Umbilical cord (tissue), 2 donors: ENCODE data around the gene TCL1A. TPM values are rescaled to one million over a fixed set of nuclear protein-coding genes. Genes with fewer than 3 reads are reported as not detected.

Experiments used
- DNase-seq: peaks from one replicate; pipeline ENCODE4 v3.0.0-alpha.2; 2015; ENCODE audit warnings: low spot score
- total RNA-seq: library from RNA; depleted of rRNA; stranded (reverse); fragments of >200 nt; gene quantifications from one replicate; pipeline ENCODE4 v1.2.3, GENCODE V29; 2014; ENCODE audit warnings: low replicate concordance; ENCODE audit not compliant: insufficient read depth

TCL1A gene
- total RNA-seq, 1 donor from 2014 or later: 9.4 TPM

DNA sequence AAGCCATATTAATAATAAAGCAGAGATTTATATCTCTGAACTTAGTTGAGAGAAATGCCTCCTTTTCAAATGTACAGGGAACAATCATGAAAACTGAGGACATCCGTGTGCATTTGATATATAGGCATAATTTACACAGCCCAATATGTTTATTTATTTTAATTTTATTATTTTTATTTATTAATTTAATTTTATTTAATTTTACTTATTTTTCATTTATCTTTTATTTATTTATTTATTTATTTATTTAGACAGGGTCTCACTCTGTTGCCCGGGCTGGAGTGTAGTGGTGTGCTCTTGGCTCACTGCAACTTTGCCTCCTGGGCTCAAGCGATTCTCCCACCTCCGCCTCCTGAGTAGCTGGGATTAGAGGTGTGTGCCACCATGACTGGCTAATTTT lies 8.4 kb downstream of the TCL1A start:
- DNase-seq: no peak

DNA sequence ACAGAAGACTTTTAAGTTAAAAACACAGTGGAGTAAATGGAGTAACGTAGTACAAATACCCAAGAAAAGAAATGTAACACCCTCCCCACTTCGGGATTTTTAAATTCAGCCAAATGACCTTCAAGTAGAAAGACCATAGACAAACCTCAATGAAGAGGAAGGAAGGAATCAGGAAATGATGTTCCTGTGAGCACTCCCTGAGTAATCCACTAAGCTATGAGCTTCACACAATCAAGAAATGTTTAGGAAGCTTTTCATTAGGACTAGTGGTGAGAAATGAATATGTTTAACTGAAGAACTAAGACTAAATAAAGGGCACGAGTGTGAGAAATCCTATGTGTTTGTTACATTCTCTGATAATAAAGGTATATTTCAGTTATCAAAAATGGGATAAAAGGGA lies 10.1 kb downstream of the TCL1A start:
- DNase-seq: no peak

GRCh38 chr14:95703341-95703740 lies 10.6 kb downstream of the TCL1A start:
- DNase-seq: no peak

- peak; percentile 10 for DNase-seq
Observed at GRCh38 chr14:95701846-95702221, 12.1 kb downstream of the TCL1A start.

- DNase-seq: no peak
Observed at GRCh38 chr14:95700221-95700976, 13.5 kb downstream of the TCL1A start.

GRCh38 chr14:95699412-95699811 lies 14.5 kb downstream of the TCL1A start:
- DNase-seq: no peak

- no peak for DNase-seq
Observed at GRCh38 chr14:95698287-95698686, 15.6 kb downstream of the TCL1A start.

GRCh38 chr14:95697764-95698163 lies 16.2 kb downstream of the TCL1A start:
- no peak for DNase-seq

- DNase-seq: no peak
Observed at GRCh38 chr14:95696741-95697140, 17.2 kb downstream of the TCL1A start.

GRCh38 chr14:95695913-95696312 lies 18.0 kb downstream of the TCL1A start:
- no peak for DNase-seq

DNA sequence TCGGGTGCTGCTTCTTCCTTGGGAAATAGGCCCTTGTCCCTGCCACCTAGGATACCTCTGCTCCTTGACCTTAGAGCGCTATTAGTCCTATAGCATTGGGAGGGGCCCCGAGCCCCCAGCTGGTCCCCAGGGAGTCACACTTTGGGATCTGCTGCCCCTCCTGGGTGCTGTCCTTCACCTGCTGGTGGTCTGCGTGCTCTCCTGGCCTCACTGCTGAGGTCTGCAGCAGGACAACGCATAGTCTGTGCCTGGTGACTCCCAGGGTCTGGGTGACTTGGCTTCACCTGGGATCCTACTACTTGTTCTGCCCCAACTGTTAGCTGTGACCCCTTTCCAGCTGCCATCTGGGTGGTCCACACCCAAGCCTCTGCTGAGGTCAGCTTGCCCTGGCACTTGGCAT lies 18.9 kb downstream of the TCL1A start:
- no peak for DNase-seq

DNA sequence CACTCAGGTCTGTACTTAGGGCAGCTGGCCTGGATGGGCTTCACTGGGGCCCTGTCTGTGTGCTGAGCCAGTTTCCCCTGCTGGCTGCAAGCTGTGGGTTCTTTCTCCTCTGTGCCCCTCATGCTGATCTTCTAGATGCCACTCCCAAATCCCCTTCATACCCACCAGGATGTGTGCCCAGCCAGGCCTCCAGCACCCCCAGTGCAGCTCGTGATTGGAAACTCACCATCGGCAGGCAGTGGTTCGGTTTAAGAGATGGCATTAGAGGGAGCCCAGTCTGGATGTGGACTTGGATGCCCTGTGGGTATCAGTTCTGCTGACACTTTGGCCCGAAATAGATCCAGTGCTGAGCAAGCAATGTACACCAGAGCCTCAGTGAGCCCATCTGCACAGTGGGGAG lies 21.8 kb downstream of the TCL1A start:
- no peak for DNase-seq

GRCh38 chr14:95691591-95691990 lies 22.3 kb downstream of the TCL1A start:
- no peak for DNase-seq

DNA sequence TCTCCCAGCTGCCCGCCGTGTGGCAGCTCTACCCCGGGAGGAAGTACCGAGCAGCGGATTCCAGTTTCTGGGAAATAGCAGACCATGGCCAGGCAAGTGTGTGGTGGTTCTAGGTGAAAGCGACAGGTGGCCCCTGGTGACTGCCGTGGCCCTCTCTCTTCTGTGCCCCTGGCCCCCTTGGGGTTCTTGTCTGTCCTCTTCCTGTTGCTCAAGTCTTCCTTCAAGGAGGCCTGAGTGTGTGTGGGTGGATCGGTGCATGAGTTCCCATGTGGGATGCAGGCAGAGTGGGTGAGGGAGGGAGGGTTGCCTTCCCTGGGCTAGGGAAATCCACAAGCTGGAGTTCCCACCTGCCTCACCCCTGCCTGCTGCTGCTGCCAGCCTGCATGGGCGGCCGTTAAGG lies 23.1 kb downstream of the TCL1A start:
- no peak for DNase-seq

GRCh38 chr14:95689441-95689840 lies 24.5 kb downstream of the TCL1A start:
- DNase-seq: no peak

GRCh38 chr14:95686935-95687334 lies 27.0 kb downstream of the TCL1A start:
- DNase-seq: no peak

DNA sequence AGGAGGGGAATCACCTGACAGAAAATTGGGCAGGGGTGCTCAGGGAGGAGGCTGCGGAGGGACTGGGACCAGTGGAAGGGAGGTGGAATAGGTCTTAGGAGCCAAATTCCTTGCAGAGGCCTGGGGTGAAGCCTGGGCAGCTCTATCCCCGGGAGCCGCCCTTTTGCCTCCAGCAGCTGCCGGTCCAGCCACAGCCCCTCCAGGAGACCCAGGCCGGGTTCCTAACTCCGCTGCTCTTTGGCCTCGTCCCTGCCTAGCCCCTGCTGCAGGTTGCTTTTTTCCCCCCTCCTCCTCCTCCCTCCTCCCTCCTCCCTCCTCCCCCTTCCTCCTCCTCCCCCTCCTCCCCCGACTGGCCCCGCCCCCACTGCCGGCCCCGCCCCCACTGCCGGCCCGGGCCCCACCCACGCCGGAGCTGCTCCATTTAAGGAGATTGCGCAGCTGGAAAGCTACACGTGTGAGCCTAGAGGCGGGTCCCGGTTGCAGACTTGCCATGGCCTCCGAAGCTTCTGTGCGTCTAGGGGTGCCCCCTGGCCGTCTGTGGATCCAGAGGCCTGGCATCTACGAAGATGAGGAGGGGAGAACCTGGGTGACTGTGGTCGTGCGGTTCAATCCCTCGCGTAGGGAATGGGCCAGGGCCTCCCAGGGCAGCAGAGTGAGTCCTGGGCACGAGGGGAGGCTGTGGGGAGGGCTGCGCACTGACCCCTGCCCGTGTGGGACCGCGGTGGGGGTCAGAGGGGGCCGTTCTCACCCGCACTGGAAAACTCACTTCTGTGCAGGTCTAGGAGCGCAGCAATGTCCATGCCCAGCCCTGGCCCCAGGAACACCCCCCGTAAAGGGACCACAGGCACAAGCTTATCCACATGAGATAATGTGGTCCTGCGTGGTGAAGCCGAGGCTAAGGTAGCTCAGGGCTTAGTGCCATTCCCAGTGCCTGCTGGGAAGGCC lies 27.7 kb downstream of the TCL1A start, which contains the start of gene TCL1B:
Gene TCL1B, plus strand, starts transcription at position 449 of the 945 bp plus-strand sequence. Its CDS starts 42 bp downstream, at position 491.
- DNase-seq: no peak

DNA sequence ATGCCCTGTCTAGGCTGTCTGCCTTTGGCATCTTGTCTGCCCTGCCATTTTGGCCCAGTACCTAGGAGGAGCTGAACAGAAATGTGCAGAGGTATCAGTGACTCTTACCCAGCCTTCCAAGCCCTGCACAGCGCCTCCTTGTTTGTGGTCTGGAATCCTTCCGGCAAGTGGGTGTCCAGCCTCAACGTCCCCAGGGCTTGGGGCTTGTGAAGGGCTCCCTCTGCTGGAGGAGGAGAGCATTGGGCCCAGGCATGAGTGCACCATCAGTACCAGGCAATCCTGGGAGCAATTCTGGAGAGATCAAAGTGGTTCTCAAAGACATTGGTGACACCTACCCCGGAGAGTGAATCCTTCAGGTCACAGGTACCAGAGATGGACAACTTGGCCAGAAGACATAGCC lies 30.1 kb downstream of the TCL1A start:
- no peak for DNase-seq

GRCh38 chr14:95681153-95681552 lies 32.8 kb downstream of the TCL1A start:
- DNase-seq: no peak

DNA sequence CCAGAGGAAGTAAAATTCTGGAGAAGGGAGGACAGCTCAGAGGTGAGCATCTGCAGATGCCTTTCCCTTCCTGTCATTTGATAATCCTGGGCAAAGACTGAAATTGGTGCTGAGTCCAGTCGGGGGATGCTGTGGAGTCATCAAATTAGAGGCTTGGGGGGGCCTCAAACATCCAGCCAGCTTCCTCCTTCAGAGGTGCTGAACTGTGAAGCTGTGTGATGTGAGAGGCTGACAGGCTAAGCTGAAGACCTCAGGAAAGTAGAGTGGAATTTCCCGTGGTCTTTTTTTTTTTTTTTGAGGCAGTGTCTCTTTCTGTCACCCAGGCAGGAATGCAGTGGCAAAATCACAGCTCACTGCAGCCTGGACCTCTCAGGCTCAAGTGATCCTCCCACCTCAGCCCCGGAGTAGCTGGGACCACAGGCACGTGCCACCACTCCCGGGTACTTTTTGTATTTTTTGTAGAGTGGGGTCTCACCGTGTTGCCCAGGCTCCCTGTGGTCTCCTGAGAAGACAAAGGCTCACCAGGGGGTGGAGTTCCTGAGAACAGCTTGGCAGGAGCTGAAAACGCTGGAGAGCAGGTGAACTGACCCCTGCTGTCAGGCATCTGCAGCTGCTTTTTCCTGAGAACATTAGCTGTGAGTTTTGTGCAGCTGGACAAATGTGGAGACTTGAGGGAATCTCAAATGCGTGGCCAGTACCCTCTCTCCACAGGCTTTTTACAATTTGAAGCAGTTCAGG lies 33.8 kb downstream of the TCL1A start:
- no peak for DNase-seq

DNA sequence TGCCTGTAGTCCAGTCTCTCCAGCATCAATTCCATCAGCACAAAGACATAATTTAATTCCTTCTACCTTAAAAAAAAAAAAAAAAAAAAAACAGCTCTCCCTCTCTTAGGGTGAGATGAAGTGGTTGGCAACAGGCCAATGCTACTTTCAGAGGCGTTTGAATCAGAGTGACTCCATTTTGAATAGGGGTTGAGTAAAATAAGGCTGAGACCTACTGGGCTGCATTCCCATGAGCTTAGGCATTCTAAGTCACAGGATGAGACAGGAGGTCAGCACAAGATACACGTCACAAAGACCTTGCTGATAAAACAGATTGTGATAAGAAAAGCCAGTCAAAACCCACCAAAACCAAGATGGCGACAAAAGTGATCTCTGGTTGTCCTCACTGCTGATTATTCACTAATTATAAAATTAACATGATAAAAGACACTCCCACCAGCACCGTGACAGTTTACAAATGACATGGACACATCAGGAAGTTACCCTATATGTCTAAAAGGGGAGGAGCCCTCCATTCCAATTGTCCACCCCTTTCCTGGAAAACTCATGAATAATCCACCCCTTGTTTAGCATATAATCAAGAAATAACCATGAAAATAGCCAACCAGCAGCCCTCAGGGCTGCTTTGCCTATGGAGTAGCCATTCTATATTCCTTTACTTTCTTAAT lies 34.6 kb downstream of the TCL1A start:
- no peak for DNase-seq
